GM12891 (cell line): ENCODE measurements around the gene SCNN1A.

Source experiments
- DNase-seq: peaks from one replicate; pipeline ENCODE4 v3.0.0; 2011; ENCODE audit warnings: low spot score; ENCODE audit not compliant: insufficient read length
- FAIRE-seq: peaks from 2 replicates; lab custom pipeline; 2011; peaks lifted over from hg19 to GRCh38; lab: Jason Lieb, UNC
- PAX5 ChIP-seq: IDR thresholded peaks from 2 replicates; pipeline ENCODE4 v1.6.1; 2011; ENCODE audit warnings: low read length, moderate library complexity, mild to moderate bottlenecking; ENCODE audit not compliant: insufficient read depth, severe bottlenecking
- POLR2A ChIP-seq: IDR thresholded peaks from 2 replicates; pipeline ENCODE4 v1.6.1; 2011; ENCODE audit warnings: low read depth, low read length, control low read depth
- POLR2AphosphoS5 ChIP-seq: IDR thresholded peaks from 2 replicates; pipeline ENCODE4 v1.6.1; 2011; ENCODE audit warnings: low read depth, low read length, control low read depth
- POU2F2 ChIP-seq: IDR thresholded peaks from 2 replicates; pipeline ENCODE4 v1.6.1; 2011; ENCODE audit warnings: low read depth, mild to moderate bottlenecking, control low read depth, low read length, moderate library complexity
- SPI1 ChIP-seq: IDR thresholded peaks from 2 replicates; pipeline ENCODE4 v1.6.1; 2011; ENCODE audit warnings: low read depth, low read length, control low read depth
- TAF1 ChIP-seq: IDR thresholded peaks from 2 replicates; pipeline ENCODE4 v1.6.1; 2011; ENCODE audit warnings: low read depth, low read length, control low read depth

Gene SCNN1A

GRCh38 chr12:6328045-6328779, 47.2 kb downstream of the SCNN1A start:
- DNase-seq = no peak
- no peak for FAIRE-seq
- no peak for TF ChIP-seq TAF1
- no peak for TF ChIP-seq SPI1
- no peak for TF ChIP-seq POLR2A
- no peak for TF ChIP-seq PAX5
- no peak for TF ChIP-seq POLR2AphosphoS5
- no peak for TF ChIP-seq POU2F2

- no peak for TF ChIP-seq POLR2A
- no peak for TF ChIP-seq POLR2AphosphoS5
- TF ChIP-seq PAX5 = no peak
- no peak for TF ChIP-seq POU2F2
- no peak for TF ChIP-seq SPI1
- no peak for TF ChIP-seq TAF1
- no peak for DNase-seq
- no peak for FAIRE-seq
Observed at GRCh38 chr12:6327229-6328041, 47.9 kb downstream of the SCNN1A start.

- TF ChIP-seq POLR2AphosphoS5 = no peak
- no peak for TF ChIP-seq POU2F2
- TF ChIP-seq POLR2A = no peak
- no peak for TF ChIP-seq SPI1
- DNase-seq (no peak), FAIRE-seq (no peak)
Observed at GRCh38 chr12:6326316-6327228, 48.8 kb downstream of the SCNN1A start.

GRCh38 chr12:6324936-6325750, 50.2 kb downstream of the SCNN1A start:
- TF ChIP-seq POU2F2 = no peak
- TF ChIP-seq POLR2A = no peak
- TF ChIP-seq PAX5 = no peak
- no peak for TF ChIP-seq TAF1
- no peak for TF ChIP-seq SPI1
- TF ChIP-seq POLR2AphosphoS5 = no peak
- FAIRE-seq = peak; percentile 41
- DNase-seq = no peak

GRCh38 chr12:6323995-6324711, 51.2 kb downstream of the SCNN1A start:
- TF ChIP-seq POLR2A = no peak
- no peak for TF ChIP-seq TAF1
- no peak for TF ChIP-seq SPI1
- no peak for TF ChIP-seq PAX5
- no peak for TF ChIP-seq POU2F2
- no peak for TF ChIP-seq POLR2AphosphoS5
- DNase-seq (no peak), FAIRE-seq (peak; percentile 5)

GRCh38 chr12:6323340-6323994, 51.9 kb downstream of the SCNN1A start:
- DNase-seq (no peak), FAIRE-seq (peak; percentile 47)
- TF ChIP-seq SPI1 (peak; percentile 11; the same call in 1 of the 2 replicates), PAX5 (no peak)

- FAIRE-seq = no peak
- TF ChIP-seq POLR2A (no peak), TAF1 (no peak), PAX5 (no peak), SPI1 (no peak), POLR2AphosphoS5 (no peak), POU2F2 (no peak)
- DNase-seq = no peak
Observed at GRCh38 chr12:6322969-6323339, 52.4 kb downstream of the SCNN1A start.

- TF ChIP-seq POU2F2 = no peak
- TF ChIP-seq POLR2AphosphoS5 = no peak
- no peak for TF ChIP-seq TAF1
- no peak for TF ChIP-seq PAX5
- TF ChIP-seq SPI1 = no peak
- TF ChIP-seq POLR2A = no peak
- DNase-seq (no peak), FAIRE-seq (peak; percentile 50)
Observed at GRCh38 chr12:6322352-6322751, 53.0 kb downstream of the SCNN1A start.
